Limb (tissue), 2 donors: ENCODE measurements around the gene JMY.

Source experiments
- DNase-seq, 2 donors: peaks; one replicate each; pipeline ENCODE4 v3.0.0-alpha.2; 2016; ENCODE audit errors: extremely low spot score in 2 of 2

The JMY gene

DNA sequence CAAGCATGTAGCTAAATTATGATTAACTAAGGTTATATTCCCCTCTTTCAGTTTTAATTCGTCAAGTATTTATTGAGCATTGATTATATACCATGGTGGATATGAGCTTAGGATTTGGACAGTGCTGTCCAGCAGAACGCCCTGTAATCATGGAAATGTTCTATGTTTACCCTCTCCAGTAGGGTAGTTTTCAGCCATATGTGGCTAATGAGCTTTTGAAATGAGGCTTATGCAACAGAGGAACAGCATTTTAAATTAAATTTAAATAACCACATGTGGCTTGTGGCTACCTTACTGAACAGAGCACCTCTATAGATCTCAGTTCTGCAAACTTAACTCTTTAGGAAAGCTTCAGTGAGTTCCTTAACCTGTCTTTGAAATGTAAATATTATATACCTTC is 59.1 kb downstream of the JMY start:
- no peak for DNase-seq

DNA sequence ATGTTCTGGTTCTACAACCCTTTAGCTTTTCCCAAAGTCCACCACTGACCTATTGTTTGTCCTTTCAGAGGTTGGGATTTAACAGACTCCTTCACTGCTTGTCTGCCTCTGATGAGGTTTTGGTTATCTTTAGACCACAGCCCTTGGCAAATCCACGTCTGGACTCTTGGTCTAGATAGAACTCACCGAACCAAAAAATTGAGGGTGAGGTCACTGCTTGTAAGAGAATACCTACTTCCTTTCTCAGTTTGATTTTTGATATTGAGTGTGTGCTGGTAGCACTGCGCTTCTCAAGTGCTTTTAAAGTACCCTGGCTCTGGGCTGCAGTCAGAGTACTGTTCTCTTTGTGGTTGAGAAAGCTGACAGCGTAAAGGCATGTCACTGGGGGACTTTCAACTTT is 61.7 kb downstream of the JMY start:
- no peak for DNase-seq

DNA sequence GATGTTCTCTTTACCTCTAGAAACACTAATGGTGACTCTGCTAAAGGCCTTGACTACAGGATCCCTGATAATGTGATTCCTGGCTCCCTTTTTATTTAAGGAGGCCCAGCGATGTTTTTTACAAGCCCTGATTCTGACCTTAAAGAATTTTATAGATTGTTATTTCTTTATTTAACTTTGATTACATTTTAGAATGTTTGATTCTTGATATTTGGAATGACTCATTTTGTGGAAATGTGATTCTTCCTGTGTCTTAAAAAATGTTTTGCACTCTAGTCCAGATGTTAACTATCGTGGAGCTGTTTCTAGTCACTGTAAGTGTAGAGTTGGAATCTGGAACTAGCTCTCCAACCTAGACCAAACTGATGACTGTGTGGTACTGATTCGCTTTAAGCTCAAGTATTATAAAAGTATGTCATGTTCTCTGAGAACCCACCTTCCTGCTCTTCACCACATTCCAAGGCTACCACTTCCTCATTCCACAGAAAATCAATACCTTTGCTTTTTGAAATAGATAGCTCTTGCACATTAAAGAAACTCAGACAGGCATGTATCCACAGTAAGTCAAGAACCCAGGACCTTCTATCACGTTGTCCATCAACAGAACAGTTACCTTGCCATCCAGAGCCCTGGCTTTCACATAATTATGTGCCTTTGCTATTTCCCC is 65.2 kb downstream of the JMY start:
- no peak for DNase-seq

DNA sequence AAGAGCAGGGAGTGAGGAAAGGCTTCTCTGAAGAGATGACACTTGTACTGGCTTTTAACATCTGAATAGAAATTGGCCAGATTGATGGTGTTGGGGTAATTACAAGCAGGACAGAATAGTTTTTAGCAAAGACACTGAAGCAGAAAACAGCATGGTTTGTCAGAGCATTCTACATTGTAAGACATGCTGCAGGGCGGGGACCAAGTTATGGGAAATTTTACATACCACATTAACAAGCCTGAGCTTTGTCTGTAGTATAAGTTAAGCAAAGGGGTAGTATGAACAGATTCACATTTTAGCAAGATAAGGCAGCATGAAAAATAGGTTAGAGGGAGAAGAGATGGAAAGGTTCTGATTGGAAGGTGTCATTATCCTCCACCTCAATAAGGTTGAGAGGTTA is 66.5 kb downstream of the JMY start:
- DNase-seq, result no peak

DNA sequence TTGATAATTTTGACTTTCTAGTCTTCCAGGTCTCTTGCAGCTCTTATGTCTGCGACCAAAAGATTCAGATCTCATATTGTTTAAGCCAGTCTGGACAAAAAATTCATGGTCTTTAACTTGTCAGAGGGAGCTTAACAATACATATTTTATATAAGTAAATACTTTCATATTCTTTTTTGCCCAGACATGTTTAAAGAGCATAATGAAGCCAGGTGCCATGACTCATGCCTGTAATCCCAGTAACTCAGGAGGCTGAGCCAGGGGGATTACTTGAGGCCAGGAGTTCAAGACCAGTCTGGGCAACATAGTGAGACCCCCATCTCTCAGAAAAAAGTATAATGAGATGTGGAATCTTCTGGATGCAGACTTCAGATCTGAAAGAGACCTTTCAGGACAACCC is 69.8 kb downstream of the JMY start:
- DNase-seq, result no peak

DNA sequence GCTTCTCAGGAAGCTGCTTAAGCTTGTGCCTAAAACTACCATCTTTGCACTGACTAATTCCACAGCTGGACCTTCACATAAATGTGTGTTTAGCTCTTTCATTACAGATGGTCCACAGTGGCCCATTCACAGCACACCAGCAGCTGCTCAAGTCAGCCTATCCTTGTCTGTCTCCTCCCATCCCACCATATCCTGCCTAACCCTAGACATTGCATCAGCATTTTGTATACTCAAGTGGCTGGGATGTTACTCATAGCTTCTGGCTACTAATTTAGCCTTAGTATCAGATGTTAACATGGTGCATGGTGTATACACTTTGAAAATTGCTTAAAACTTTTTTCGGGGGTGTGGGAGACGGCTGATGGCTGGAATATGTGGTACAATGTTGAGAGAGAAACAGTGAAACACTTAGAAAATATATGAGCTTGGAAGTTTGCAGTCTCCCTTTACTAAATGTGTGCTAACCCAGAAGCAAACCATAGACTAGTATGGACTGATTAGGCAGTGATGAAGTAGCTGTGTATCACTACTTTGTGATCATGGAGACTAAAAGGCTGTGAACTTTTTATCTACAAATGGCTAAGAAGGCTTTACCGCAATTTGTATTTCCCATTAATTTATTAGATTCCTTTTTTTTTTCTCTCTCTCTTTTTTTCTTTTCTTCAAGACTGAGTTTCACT is 83.1 kb downstream of the JMY start:
- DNase-seq, result no peak

DNA sequence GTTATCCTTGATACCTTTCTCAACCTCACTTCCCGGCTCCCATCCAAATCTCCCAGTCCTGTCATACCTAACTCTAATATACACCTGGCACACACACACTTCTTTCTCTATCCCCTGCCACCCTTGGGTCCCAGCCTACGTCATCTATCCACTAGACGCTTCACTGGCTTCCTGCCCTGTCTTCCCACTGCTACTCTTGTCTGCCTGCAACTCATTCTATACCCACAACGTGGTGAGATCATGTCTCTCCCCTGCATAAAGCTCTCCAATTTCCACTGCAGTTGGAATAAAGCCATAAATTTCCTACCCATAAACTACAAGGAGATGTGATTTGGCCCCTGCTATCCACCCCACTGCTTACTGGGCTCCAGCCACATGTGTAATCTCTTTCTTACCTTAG is 93.5 kb downstream of the JMY start:
- no peak for DNase-seq

DNA sequence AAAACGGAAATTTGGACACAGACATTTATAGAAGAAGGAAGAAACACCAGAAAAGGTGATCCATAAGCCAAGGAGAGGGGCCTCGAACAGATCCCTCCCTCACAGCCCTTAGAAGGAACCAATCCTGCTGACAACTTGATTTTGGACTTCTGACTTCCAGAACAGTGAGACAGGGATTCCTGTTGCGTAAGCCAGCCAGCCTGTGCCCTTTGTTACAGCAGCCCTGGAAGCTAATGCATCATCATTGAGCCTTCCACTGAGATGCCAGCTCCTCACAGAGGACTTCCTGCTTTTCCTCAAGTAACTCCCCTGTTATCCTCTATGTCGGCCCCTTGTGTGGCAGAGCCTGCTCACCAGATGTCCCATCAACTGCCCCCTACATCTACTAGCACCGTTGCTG is 94.1 kb downstream of the JMY start:
- DNase-seq, result no peak

DNA sequence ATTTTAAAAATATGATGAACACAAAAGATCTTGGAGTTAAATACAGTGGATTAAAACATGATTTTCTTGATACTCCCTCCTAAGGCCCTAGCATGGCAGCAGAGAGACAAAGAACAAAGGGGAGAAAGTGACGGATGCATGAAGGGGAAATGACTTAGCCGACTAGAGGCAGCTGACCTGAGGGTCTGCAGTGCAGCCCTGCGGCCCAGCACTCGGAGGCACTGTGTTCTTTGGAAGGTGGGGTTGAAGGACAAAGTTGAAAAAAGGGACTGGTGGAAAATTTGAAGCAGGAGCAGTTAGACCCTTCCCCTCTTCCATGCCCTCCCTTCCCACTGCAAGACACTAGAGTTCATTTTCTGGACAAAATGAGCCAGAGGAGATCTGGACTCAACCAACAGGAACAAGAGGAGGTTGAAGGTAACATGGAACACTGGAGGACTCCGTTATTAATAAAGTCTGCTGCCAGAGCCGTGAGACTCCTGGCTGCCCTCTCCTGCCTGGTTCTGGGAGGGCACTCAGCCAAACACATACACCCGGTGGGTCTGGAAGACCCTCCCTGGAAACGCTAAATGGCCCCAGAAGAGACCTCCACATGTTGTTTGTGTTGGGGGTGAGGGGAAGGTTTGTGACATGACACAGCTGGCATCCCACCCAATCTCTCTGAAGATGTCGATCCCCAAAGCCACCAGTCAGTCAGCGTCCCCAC is 98.1 kb downstream of the JMY start:
- no peak for DNase-seq

DNA sequence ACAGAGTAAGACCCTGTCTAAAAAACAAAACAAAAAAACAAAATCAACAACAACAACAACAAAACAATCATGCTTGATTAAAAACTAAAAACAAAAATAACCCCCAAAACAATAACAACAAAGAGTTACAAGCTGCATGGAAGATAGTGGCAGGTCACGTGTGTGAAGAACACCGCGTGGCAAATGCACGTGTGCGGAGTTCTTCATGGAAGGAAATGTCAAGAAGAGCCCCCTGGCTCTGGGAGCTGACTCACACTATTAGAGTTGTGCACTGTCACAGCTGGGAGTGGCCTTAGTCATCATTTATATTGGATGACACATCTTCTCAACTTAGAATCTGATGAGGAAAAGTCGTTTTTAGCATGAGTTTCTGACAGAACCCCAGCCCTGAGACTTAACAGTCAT is 110.5 kb downstream of the JMY start:
- no peak for DNase-seq

DNA sequence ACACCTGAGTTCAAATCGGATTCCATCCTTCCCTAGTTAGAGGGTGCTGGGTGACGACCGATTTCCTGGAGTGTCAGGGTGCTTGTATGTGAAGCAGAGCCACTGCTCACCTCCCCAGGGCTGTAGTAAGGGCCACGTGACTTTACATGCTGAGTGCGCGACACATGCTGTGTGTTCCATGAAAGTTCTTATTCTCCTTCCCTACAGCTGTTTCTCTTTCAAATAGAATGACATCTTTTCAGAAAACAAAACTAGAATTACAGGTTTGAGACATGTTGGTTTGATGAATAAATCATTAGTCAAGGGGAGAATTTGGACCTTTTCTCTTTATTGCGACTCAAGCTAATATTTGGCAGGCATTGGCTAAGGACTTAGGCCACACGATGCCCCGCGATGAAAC is 113.1 kb downstream of the JMY start:
- no peak for DNase-seq

DNA sequence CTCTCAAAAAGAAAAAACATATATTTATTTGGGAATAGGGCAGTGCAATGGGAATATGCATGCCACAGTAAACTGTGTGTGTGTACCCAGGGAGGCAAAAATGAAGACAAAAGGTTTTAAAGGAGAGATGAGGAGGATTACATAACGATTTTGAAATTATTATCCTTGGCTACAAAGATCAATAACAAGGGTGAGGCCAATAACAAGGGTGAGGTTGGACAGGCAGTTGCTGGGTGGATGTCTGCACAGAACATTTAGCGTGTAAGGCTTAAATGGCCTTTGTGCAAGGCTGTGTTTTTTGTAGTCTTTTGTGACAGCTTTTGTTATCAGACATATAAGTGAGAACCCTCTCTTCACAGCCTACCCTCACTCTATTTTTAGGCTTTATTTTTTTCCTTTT is 114.0 kb downstream of the JMY start:
- no peak for DNase-seq

DNA sequence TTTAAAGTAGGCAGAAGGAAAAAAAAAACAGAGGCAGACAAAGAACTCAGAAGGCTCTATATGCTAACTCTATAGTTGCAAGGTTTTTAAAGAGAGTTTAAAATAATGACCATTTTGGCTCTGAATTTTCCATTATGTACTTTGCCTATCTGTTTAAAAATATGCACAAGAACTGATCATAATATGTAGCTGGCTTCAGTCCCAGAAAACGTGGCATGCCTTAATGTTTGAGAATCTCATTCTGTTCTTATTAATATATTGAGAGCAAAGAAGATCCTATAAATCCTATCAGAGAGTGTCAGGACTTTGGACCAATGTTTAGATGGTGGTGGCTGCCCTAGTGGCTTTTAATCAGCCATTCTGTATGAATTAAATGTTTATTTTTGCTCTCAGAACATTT is 121.5 kb downstream of the JMY start:
- peak in 1 of 2 donors; percentile 21 for DNase-seq
